ENCODE results near the gene SCAMP5.

The SCAMP5 gene

GRCh38 chr15:75050283-75050682, 54.9 kb downstream of the SCAMP5 start:
- no peak for DNase-seq

GRCh38 chr15:75051191-75051608, 55.8 kb downstream of the SCAMP5 start:
- no peak for DNase-seq

- no peak for DNase-seq
Measured at GRCh38 chr15:75051711-75052110, 56.3 kb downstream of the SCAMP5 start.

GRCh38 chr15:75052972-75053747, 57.8 kb downstream of the SCAMP5 start:
- DNase-seq = no peak

GRCh38 chr15:75053748-75054125, 58.4 kb downstream of the SCAMP5 start:
- no peak for DNase-seq

- no peak for DNase-seq
Measured at GRCh38 chr15:75054172-75054897, 59.0 kb downstream of the SCAMP5 start.

- DNase-seq = no peak
Measured at GRCh38 chr15:75056036-75056435, 60.7 kb downstream of the SCAMP5 start.

- no peak for DNase-seq
Measured at GRCh38 chr15:75058127-75058905, 63.0 kb downstream of the SCAMP5 start.

GRCh38 chr15:75059607-75060006, 64.2 kb downstream of the SCAMP5 start:
- DNase-seq = no peak

- no peak for DNase-seq
Measured at GRCh38 chr15:75061272-75061671, 65.9 kb downstream of the SCAMP5 start.

GRCh38 chr15:75062706-75063105, 67.3 kb downstream of the SCAMP5 start:
- no peak for DNase-seq

GRCh38 chr15:75063338-75063737, 68.0 kb downstream of the SCAMP5 start:
- no peak for DNase-seq

- DNase-seq = no peak
Measured at GRCh38 chr15:75063889-75064288, 68.5 kb downstream of the SCAMP5 start.

- DNase-seq = no peak
Measured at GRCh38 chr15:75064846-75065245, 69.5 kb downstream of the SCAMP5 start.

GRCh38 chr15:75065467-75065850, 70.1 kb downstream of the SCAMP5 start:
- DNase-seq = no peak

GRCh38 chr15:75065851-75066509, 70.6 kb downstream of the SCAMP5 start:
- no peak for DNase-seq

GRCh38 chr15:75067123-75067830, 71.9 kb downstream of the SCAMP5 start:
- peak; percentile 38 for DNase-seq

- no peak for DNase-seq
Measured at GRCh38 chr15:75068748-75069147, 73.4 kb downstream of the SCAMP5 start.

GRCh38 chr15:75069301-75069925, 74.0 kb downstream of the SCAMP5 start:
- DNase-seq = no peak

- no peak for DNase-seq
Measured at GRCh38 chr15:75070674-75071073, 75.3 kb downstream of the SCAMP5 start.

Data from CD4-positive, alpha-beta T cell treated with Interleukin-10 for 1 hour (primary cell).